ENCODE measurements around the gene KCNC2.

GRCh38 chr12:75190846-75191245 is 18.8 kb downstream of the KCNC2 start:
- no peak for TF ChIP-seq CTCF (IDR thresholded peaks at IDR 0.05; ENCODE audit: insufficient read depth, low read length)
- no peak for TF ChIP-seq REST (IDR thresholded peaks at IDR 0.05; ENCODE audit: insufficient replicate concordance, low read depth)

Measured in HL-60 (cell line).